Mesenchymal stem cell (in vitro differentiated cells and primary cell): ENCODE measurements around the gene EPG5.

Experiments used
- DNase-seq: peaks from one replicate; pipeline ENCODE4 v3.0.0-alpha.2; 2013
- H2AFZ ChIP-seq: one replicate; pipeline ENCODE4 v1.6.1; 2013; ENCODE audit warnings: low read depth, mild to moderate bottlenecking, control low read depth, inconsistent platforms, low read length, moderate library complexity
- H2AK5ac ChIP-seq: 2 replicates; pipeline ENCODE4 v1.6.1; 2013; ENCODE audit warnings: low read length, moderate library complexity, mild to moderate bottlenecking, inconsistent platforms; ENCODE audit not compliant: severe bottlenecking
- H2BK120ac ChIP-seq: one replicate; pipeline ENCODE4 v1.6.1; 2013; ENCODE audit warnings: low read depth, mild to moderate bottlenecking, inconsistent platforms, low read length, moderate library complexity
- H2BK12ac ChIP-seq, 2 experiments: one replicate each; pipeline ENCODE4 v1.6.1; 2013; ENCODE audit warnings: inconsistent platforms in 2 of 2, low read length in 2 of 2, mild to moderate bottlenecking in 2 of 2, moderate library complexity in 2 of 2, control low read depth in 1 of 2
- H2BK15ac ChIP-seq: one replicate; pipeline ENCODE4 v1.6.1; 2013; ENCODE audit warnings: mild to moderate bottlenecking, low read depth, inconsistent platforms; ENCODE audit not compliant: poor library complexity, severe bottlenecking
- H2BK5ac ChIP-seq: 2 replicates; pipeline ENCODE4 v1.6.1; 2013; ENCODE audit warnings: low read depth, mild to moderate bottlenecking, low read length, control low read depth, inconsistent platforms; ENCODE audit not compliant: poor library complexity, severe bottlenecking
- H3K14ac ChIP-seq, 2 experiments: one replicate each; pipeline ENCODE4 v1.6.1; 2013; ENCODE audit warnings: inconsistent platforms in 2 of 2, low read length in 2 of 2, control low read depth in 1 of 2, mild to moderate bottlenecking in 1 of 2, moderate library complexity in 1 of 2
- H3K18ac ChIP-seq, 2 experiments: one replicate each; pipeline ENCODE4 v1.6.1; 2013; ENCODE audit warnings: inconsistent platforms in 2 of 2, low read length in 2 of 2, control low read depth in 1 of 2, low read depth in 1 of 2, mild to moderate bottlenecking in 1 of 2
- H3K23ac ChIP-seq, 2 experiments: one replicate each; pipeline ENCODE4 v1.6.1; 2013; ENCODE audit warnings: inconsistent platforms in 2 of 2, low read length in 2 of 2, mild to moderate bottlenecking in 2 of 2, moderate library complexity in 2 of 2, control low read depth in 1 of 2
- H3K27ac ChIP-seq: 2 replicates; pipeline ENCODE4 v1.5.1; 2013; ENCODE audit warnings: mild to moderate bottlenecking, moderate library complexity, low read length, control low read depth, inconsistent platforms; ENCODE audit not compliant: poor library complexity, severe bottlenecking
- H3K27me3 ChIP-seq, 2 experiments: 2 replicates each; pipeline versions ENCODE4 v1.6.1 to v1.7.0; 2013; ENCODE audit warnings: low read length in 2 of 2, mild to moderate bottlenecking in 2 of 2, moderate library complexity in 2 of 2, control low read depth in 1 of 2, inconsistent platforms in 1 of 2; ENCODE audit not compliant: control insufficient read depth in 1 of 2, insufficient read depth in 1 of 2
- H3K36me3 ChIP-seq, 2 experiments: 2 replicates each; pipeline versions ENCODE4 v1.6.1 to v1.7.0; 2013; ENCODE audit warnings: low read length in 2 of 2, control low read depth in 1 of 2, inconsistent platforms in 1 of 2, low read depth in 1 of 2, mild to moderate bottlenecking in 1 of 2; ENCODE audit not compliant: insufficient read depth in 2 of 2, control insufficient read depth in 1 of 2
- H3K4ac ChIP-seq, 2 experiments: one replicate each; pipeline ENCODE4 v1.6.1; 2013; ENCODE audit warnings: inconsistent platforms in 2 of 2, low read length in 2 of 2, mild to moderate bottlenecking in 2 of 2, moderate library complexity in 2 of 2, control low read depth in 1 of 2, low read depth in 1 of 2
- H3K4me1 ChIP-seq: 2 replicates; pipeline ENCODE4 v1.6.1; 2013; ENCODE audit warnings: low read depth, low read length, control low read depth; ENCODE audit not compliant: control insufficient read depth, insufficient read depth
- H3K4me2 ChIP-seq: 2 replicates; pipeline ENCODE4 v1.6.1; 2013; ENCODE audit warnings: low read length, mild to moderate bottlenecking, inconsistent platforms; ENCODE audit not compliant: poor library complexity, severe bottlenecking
- H3K4me3 ChIP-seq, 2 experiments: 2 replicates each; pipeline versions ENCODE4 v1.5.1 to v1.7.0; 2013; ENCODE audit warnings: low read length in 2 of 2, mild to moderate bottlenecking in 2 of 2, control low read depth in 1 of 2, low read depth in 1 of 2; ENCODE audit not compliant: insufficient read depth in 1 of 2
- H3K79me1 ChIP-seq: replicated peaks from 2 replicates; pipeline ENCODE4 v1.6.1; 2013; ENCODE audit warnings: mild to moderate bottlenecking, control low read depth, low read length, inconsistent platforms; ENCODE audit not compliant: poor library complexity, severe bottlenecking
- H3K9ac ChIP-seq: 2 replicates; pipeline ENCODE4 v1.7.0; 2013; ENCODE audit warnings: mild to moderate bottlenecking, low read length, moderate library complexity
- H3K9me3 ChIP-seq: 2 replicates; pipeline ENCODE4 v1.7.0; 2013; ENCODE audit warnings: mild to moderate bottlenecking, low read length; ENCODE audit not compliant: control insufficient read depth
- H4K8ac ChIP-seq: one replicate; pipeline ENCODE4 v1.6.1; 2013; ENCODE audit warnings: inconsistent platforms, mild to moderate bottlenecking, low read length, moderate library complexity
- H4K91ac ChIP-seq: one replicate; pipeline ENCODE4 v1.6.1; 2013; ENCODE audit warnings: mild to moderate bottlenecking, low read length, inconsistent platforms
- WGBS: methylation state at CpG from one replicate; pipeline ENCODE4 v1.1.7; 2013; ENCODE audit warnings: mixed read lengths; 5-methylcytosine and 5-hydroxymethylcytosine counted together

The EPG5 gene

GRCh38 chr18:45856531-45856930, 110.6 kb downstream of the EPG5 start:
- no peak overlapping the region for H3K4ac ChIP-seq
- peaks cover 47 to 96% of the 10 kb centered on the region in 2 experiments for H3K36me3 ChIP-seq
- H4K91ac ChIP-seq, result no peak overlapping the region
- no peak overlapping the region for H2AK5ac ChIP-seq
- peak; percentile 93 for DNase-seq
- no peak overlapping the region for H3K14ac ChIP-seq
- H2BK120ac ChIP-seq, result no peak overlapping the region
- peaks cover 4% of the 10 kb centered on the region for H3K4me1 ChIP-seq
- H2BK15ac ChIP-seq, result no peak overlapping the region
- no peak overlapping the region for H3K18ac ChIP-seq
- H4K8ac ChIP-seq, result no peak overlapping the region
- no peak overlapping the region for H3K4me2 ChIP-seq
- H3K27ac ChIP-seq, result no peak overlapping the region
- H2BK5ac ChIP-seq, result no peak overlapping the region
- H2AFZ ChIP-seq, result no peak overlapping the region
- peaks cover 9% of the 10 kb centered on the region for H3K79me1 ChIP-seq
- H2BK12ac ChIP-seq, result no peak overlapping the region
- H3K9me3 ChIP-seq, result no peaks in the 10 kb centered on the region
- H3K23ac ChIP-seq, result no peak overlapping the region
- no peak overlapping the region for H3K4me3 ChIP-seq
- H3K27me3 ChIP-seq, result no peaks in the 10 kb centered on the region
- 90% methylated on average over 4 of the region's 4 CpGs for whole genome bisulfite sequencing
- no peak overlapping the region for H3K9ac ChIP-seq

GRCh38 chr18:45854036-45854586, 113.0 kb downstream of the EPG5 start:
- Histone ChIP-seq H3K9me3 (no peaks in the 10 kb centered on the region), H3K27me3 (no peaks in the 10 kb centered on the region), H3K27ac (no peak overlapping the region), H3K4me1 (peaks cover 9% of the 10 kb centered on the region), H2BK15ac (no peak overlapping the region), H2BK5ac (no peak overlapping the region), H3K9ac (no peak overlapping the region), H2AFZ (no peak overlapping the region), H3K4me2 (no peak overlapping the region), H3K18ac (no peak overlapping the region), H2BK120ac (no peak overlapping the region), H3K36me3 (peaks cover 53 to 94% of the 10 kb centered on the region in 2 experiments), H3K79me1 (peaks cover 16% of the 10 kb centered on the region), H4K8ac (no peak overlapping the region), H4K91ac (no peak overlapping the region), H2AK5ac (no peak overlapping the region), H2BK12ac (no peak overlapping the region), H3K4ac (no peak overlapping the region), H3K23ac (no peak overlapping the region), H3K14ac (no peak overlapping the region), H3K4me3 (no peak overlapping the region)
- DNase-seq, result no peak
- 100% methylated on average over 1 of the region's 2 CpGs for WGBS

DNA sequence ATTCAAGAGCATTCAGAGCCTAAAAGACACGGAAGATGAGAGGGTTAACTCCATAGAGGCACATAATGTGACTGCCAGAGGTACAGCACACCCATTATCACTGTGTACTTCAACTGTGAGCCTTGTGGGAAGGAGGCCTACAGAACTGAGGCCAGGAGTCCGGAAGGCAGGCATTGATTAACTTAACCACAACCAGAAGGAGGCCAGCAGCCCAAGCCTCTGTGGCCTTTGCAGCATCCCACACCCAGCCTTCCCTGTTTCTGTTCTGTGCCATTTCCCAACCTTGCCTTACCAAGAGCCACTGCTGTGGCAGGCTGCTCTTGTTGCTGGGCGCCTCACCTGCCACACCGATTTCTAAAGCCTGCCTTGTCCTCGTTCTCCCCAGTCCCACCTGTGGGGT, 114.5 kb downstream of the EPG5 start:
- no peak for DNase-seq
- Histone ChIP-seq H2BK12ac (peak overlapping the region in 1 of 2 experiments; percentile 33), H4K91ac (no peak overlapping the region), H3K36me3 (peaks cover 53 to 82% of the 10 kb centered on the region in 2 experiments), H3K4me2 (no peak overlapping the region), H2AFZ (no peak overlapping the region), H3K9me3 (no peaks in the 10 kb centered on the region), H3K4ac (no peak overlapping the region), H3K27ac (no peak overlapping the region), H3K79me1 (peaks cover 16% of the 10 kb centered on the region), H2AK5ac (no peak overlapping the region), H3K4me1 (peaks cover 9% of the 10 kb centered on the region), H3K14ac (no peak overlapping the region), H3K4me3 (no peak overlapping the region), H3K18ac (peak overlapping the region in 1 of 2 experiments; percentile 14), H2BK15ac (no peak overlapping the region), H3K23ac (no peak overlapping the region), H2BK120ac (no peak overlapping the region), H3K9ac (no peak overlapping the region), H4K8ac (peak overlapping the region; percentile 82), H2BK5ac (no peak overlapping the region), H3K27me3 (no peaks in the 10 kb centered on the region)
- WGBS, result 78% methylated on average over 5 of the region's 5 CpGs

GRCh38 chr18:45851161-45851925, 115.8 kb downstream of the EPG5 start:
- Histone ChIP-seq H2AK5ac (no peak overlapping the region), H3K14ac (no peak overlapping the region), H3K4me1 (peaks cover 10% of the 10 kb centered on the region), H2BK120ac (no peak overlapping the region), H3K18ac (no peak overlapping the region), H4K8ac (no peak overlapping the region), H2BK15ac (no peak overlapping the region), H3K9me3 (no peaks in the 10 kb centered on the region), H3K4me2 (no peak overlapping the region), H3K36me3 (peaks cover 48 to 71% of the 10 kb centered on the region in 2 experiments), H3K4me3 (no peak overlapping the region), H2AFZ (no peak overlapping the region), H3K4ac (no peak overlapping the region), H3K23ac (no peak overlapping the region), H3K9ac (no peak overlapping the region), H4K91ac (no peak overlapping the region), H3K27me3 (no peaks in the 10 kb centered on the region), H3K27ac (no peak overlapping the region), H3K79me1 (peaks cover 15% of the 10 kb centered on the region), H2BK5ac (no peak overlapping the region), H2BK12ac (no peak overlapping the region)
- DNase-seq, result no peak
- 80% methylated on average over 9 of the region's 10 CpGs for WGBS
